Measurements from ENCODE around the gene DDHD1. TPM values are rescaled to one million over a fixed set of nuclear protein-coding genes. Genes with fewer than 3 reads are reported as not detected.

The DDHD1 gene
- total RNA-seq, 1 donor from 2014 or later: 14.5 TPM

- H3K4me1 ChIP-seq (ENCODE audit: insufficient read depth, low read length): peaks cover 3% of the 10 kb centered on the region
- peaks cover 27% of the 10 kb centered on the region for H3K4me1 Mint-ChIP-seq (ENCODE audit: low read depth, unreplicated experiment)
- H3K9me3 Mint-ChIP-seq (ENCODE audit: unreplicated experiment): no peaks in the 10 kb centered on the region
- FAIRE-seq: no peak
- H3K4me2 ChIP-seq (ENCODE audit: low read length): no peak overlapping the region
- H3K27ac ChIP-seq (ENCODE audit: low read depth, low read length): no peak overlapping the region
- H3K27me3 Mint-ChIP-seq (ENCODE audit: low read depth, unreplicated experiment): no peaks in the 10 kb centered on the region
- H3K4me3 Mint-ChIP-seq (ENCODE audit: unreplicated experiment): no peak overlapping the region
- H3K27me3 ChIP-seq (ENCODE audit: insufficient read depth, low read length): no peaks in the 10 kb centered on the region
- no peak overlapping the region for H3K27ac Mint-ChIP-seq (ENCODE audit: unreplicated experiment)
- no peak overlapping the region for H2AFZ ChIP-seq (ENCODE audit: low read depth, low read length)
- H3K9me3 ChIP-seq (ENCODE audit: insufficient read depth, low read depth, low read length): no peaks in the 10 kb centered on the region
- no peak for DNase-seq (ENCODE audit: low read depth)
- H4K20me1 ChIP-seq (ENCODE audit: insufficient read depth, low read length): no peaks in the 10 kb centered on the region
- no peaks in the 10 kb centered on the region for H3K36me3 Mint-ChIP-seq (ENCODE audit: low read depth, unreplicated experiment)
- no peak for TF ChIP-seq EZH2 (IDR thresholded peaks at IDR 0.05; ENCODE audit: insufficient read depth, low read length)
- no peak for TF ChIP-seq CTCF (IDR thresholded peaks at IDR 0.05; ENCODE audit: insufficient read depth, low read depth, low read length)
- no peaks in the 10 kb centered on the region for H3K36me3 ChIP-seq (ENCODE audit: insufficient read depth, low read length)
- no peaks in the 10 kb centered on the region for H3K79me2 ChIP-seq (ENCODE audit: insufficient read depth, low read length)
- H3K9ac ChIP-seq (ENCODE audit: low read length): no peak overlapping the region
- no peak overlapping the region for H3K4me3 ChIP-seq (ENCODE audit: insufficient read depth, low read depth, low read length)
These were observed 34.9 kb upstream of the DDHD1 start for GRCh38 chr14:53187921-53188463.

GRCh38 chr14:53186532-53186931 lies 33.4 kb upstream of the DDHD1 start:
- DNase-seq (ENCODE audit: low read depth) (no peak), FAIRE-seq (no peak)
- Mint-ChIP-seq H3K27ac (ENCODE audit: unreplicated experiment) (no peak overlapping the region), H3K27me3 (ENCODE audit: low read depth, unreplicated experiment) (no peaks in the 10 kb centered on the region), H3K4me3 (ENCODE audit: unreplicated experiment) (no peak overlapping the region), H3K36me3 (ENCODE audit: low read depth, unreplicated experiment) (no peaks in the 10 kb centered on the region), H3K4me1 (ENCODE audit: low read depth, unreplicated experiment) (peaks cover 12% of the 10 kb centered on the region), H3K9me3 (ENCODE audit: unreplicated experiment) (no peaks in the 10 kb centered on the region)
- no peak overlapping the region for H3K9ac ChIP-seq (ENCODE audit: low read length)
- no peak overlapping the region for H3K4me3 ChIP-seq (ENCODE audit: insufficient read depth, low read depth, low read length)
- no peaks in the 10 kb centered on the region for H4K20me1 ChIP-seq (ENCODE audit: insufficient read depth, low read length)
- H3K4me2 ChIP-seq (ENCODE audit: low read length): no peak overlapping the region
- no peaks in the 10 kb centered on the region for H3K36me3 ChIP-seq (ENCODE audit: insufficient read depth, low read length)
- H3K9me3 ChIP-seq (ENCODE audit: insufficient read depth, low read depth, low read length): no peaks in the 10 kb centered on the region
- no peaks in the 10 kb centered on the region for H3K27me3 ChIP-seq (ENCODE audit: insufficient read depth, low read length)
- H3K79me2 ChIP-seq (ENCODE audit: insufficient read depth, low read length): no peaks in the 10 kb centered on the region
- no peak overlapping the region for H2AFZ ChIP-seq (ENCODE audit: low read depth, low read length)
- no peak for TF ChIP-seq CTCF (IDR thresholded peaks at IDR 0.05; ENCODE audit: insufficient read depth, low read depth, low read length)
- TF ChIP-seq EZH2 (IDR thresholded peaks at IDR 0.05; ENCODE audit: insufficient read depth, low read length): no peak
- no peaks in the 10 kb centered on the region for H3K4me1 ChIP-seq (ENCODE audit: insufficient read depth, low read length)
- no peak overlapping the region for H3K27ac ChIP-seq (ENCODE audit: low read depth, low read length)

- Histone ChIP-seq H3K79me2 (ENCODE audit: insufficient read depth, low read length) (no peaks in the 10 kb centered on the region), H3K27me3 (ENCODE audit: insufficient read depth, low read length) (no peaks in the 10 kb centered on the region), H3K36me3 (ENCODE audit: insufficient read depth, low read length) (no peaks in the 10 kb centered on the region), H2AFZ (ENCODE audit: low read depth, low read length) (no peak overlapping the region), H3K4me2 (ENCODE audit: low read length) (no peak overlapping the region), H4K20me1 (ENCODE audit: insufficient read depth, low read length) (no peaks in the 10 kb centered on the region), H3K9ac (ENCODE audit: low read length) (no peak overlapping the region), H3K4me3 (ENCODE audit: insufficient read depth, low read depth, low read length) (no peak overlapping the region), H3K9me3 (ENCODE audit: insufficient read depth, low read depth, low read length) (no peaks in the 10 kb centered on the region), H3K27ac (ENCODE audit: low read depth, low read length) (no peak overlapping the region), H3K4me1 (ENCODE audit: insufficient read depth, low read length) (no peaks in the 10 kb centered on the region)
- H3K4me1 Mint-ChIP-seq (ENCODE audit: low read depth, unreplicated experiment): peaks cover 5% of the 10 kb centered on the region
- no peak overlapping the region for H3K27ac Mint-ChIP-seq (ENCODE audit: unreplicated experiment)
- TF ChIP-seq EZH2 (IDR thresholded peaks at IDR 0.05; ENCODE audit: insufficient read depth, low read length) (no peak), CTCF (IDR thresholded peaks at IDR 0.05; ENCODE audit: insufficient read depth, low read depth, low read length) (no peak)
- H3K9me3 Mint-ChIP-seq (ENCODE audit: unreplicated experiment): no peaks in the 10 kb centered on the region
- no peak overlapping the region for H3K4me3 Mint-ChIP-seq (ENCODE audit: unreplicated experiment)
- H3K36me3 Mint-ChIP-seq (ENCODE audit: low read depth, unreplicated experiment): no peaks in the 10 kb centered on the region
- no peak for FAIRE-seq
- H3K27me3 Mint-ChIP-seq (ENCODE audit: low read depth, unreplicated experiment): peaks cover 2% of the 10 kb centered on the region
- DNase-seq (ENCODE audit: low read depth): peak; percentile 22
These were observed 30.5 kb upstream of the DDHD1 start for GRCh38 chr14:53183611-53184010.

All from astrocyte (in vitro differentiated cells and primary cell).